GM19035 (cell line): ENCODE data around the gene SCAND1.
"Not testable (repeated sequence)": the region's sequence is repeated elsewhere in the genome, so short reads cannot be mapped to it uniquely, and the experiment has no call there.

Source experiments
- ATAC-seq: cut with Tn5 transposase; IDR thresholded peaks from one replicate; pipeline ENCODE4 v1.9.1; 2021; ENCODE audit not compliant: unreplicated experiment

Gene SCAND1

GRCh38 chr20:35963878-35964277 lies 9.6 kb upstream of the SCAND1 start:
- ATAC-seq = no peak

- ATAC-seq = not testable (repeated sequence)
Observed at GRCh38 chr20:35959291-35959690, 5.0 kb upstream of the SCAND1 start.

GRCh38 chr20:35956616-35957015 lies 2.3 kb upstream of the SCAND1 start:
- ATAC-seq = no peak

- ATAC-seq = no peak
Observed at GRCh38 chr20:35954907-35955251, 577 bp upstream of the SCAND1 start.

DNA sequence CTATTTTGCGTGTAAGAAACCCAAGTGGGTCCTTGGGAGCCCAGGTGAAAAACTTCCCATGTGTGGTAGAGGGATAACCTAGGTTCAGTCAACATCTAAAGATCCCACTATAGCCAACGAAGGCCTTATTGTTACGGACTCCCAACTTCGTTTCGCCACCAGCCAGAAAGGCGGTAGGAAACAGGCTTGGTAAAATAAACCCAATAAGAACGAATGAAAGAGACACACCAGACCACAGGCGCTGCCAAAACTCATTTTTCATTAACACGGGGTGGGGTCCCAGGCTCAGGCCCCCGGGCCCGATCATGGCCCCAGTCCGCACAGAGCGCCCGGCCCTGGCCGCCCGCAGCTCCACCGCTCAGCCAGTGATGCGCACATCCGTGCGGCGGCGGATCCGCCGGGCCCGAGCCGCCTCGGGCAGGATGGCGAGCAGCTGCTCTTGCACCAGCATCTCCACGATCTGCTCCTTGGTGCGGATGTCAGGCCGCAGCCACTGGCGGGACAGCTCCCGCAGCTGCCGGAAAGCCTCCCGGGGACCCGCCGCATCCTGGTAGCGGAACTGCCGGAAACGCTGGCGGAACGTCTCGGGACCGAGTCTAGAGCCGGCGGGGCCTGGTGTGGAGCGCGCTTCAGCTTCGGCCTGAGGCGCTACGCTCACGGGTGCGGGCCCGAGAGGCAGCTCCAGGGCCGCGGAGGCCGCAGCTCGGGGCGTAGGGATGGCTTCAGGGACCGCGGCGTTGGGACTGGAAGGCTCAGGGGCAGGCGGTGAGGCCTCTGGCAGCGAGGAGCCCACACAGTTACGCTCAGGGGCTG lies 709 bp downstream of the SCAND1 start:
- peak; percentile 21 for ATAC-seq

DNA sequence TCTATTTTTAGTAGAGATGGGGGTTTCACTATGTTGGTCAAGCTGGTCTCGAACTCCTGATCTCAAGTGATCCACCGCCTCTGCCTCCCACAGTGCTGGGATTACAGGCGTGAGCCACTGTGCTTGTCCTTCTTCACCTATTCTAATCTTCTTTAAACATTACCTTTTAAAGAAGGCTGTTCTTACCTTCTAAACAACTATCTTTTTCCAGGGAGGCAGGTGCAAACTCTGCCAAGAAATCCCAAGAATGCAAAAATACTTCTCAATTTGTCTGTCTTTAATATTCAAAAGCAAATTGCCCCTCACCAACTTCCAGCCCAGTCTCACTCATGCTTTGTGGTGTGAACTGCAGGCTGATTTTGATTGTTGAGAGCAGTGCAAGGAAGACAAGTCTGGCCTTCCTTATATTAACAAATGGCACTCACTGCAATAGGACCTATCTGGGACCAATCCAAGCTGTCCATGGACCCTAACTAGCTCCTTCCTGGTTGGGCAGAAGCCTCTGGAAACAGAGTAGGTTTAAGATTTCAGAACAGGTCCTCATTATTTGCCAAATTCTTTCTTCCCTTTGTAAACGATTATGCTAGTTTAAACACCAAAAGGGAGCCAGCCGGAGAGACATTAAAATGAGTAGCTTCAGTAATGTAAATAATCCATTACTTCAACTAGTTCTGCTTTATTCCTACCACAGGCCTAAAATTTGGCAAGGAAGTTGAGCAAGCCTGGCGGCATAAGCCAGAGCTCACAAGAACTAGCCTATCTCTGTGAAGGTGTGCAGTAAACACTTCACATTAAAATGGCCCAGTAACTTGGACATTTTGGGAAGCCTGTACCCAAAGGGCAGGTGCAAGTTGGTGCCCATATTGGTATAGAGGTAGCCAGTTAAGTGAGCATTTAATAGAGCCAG lies 1.6 kb downstream of the SCAND1 start:
- ATAC-seq = no peak

DNA sequence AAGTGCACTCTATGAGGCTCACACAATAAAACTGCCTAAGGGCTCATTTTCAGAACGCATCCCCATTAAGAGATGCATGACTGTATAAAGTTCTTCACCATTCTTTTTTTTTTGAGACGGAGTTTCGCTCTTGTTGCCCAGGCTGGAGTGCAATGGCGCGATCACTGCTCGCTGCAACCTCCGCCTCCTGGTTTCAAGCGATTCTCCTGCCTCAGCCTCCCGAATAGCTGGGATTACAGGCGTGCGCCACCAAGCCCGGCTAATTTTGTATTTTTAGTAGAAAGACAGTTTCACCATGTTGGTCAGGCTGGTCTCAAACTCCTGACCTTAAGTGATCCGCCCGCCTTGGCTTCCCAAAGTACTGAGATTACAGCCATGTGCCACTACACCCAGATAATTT lies 2.2 kb downstream of the SCAND1 start:
- not testable (repeated sequence) for ATAC-seq

GRCh38 chr20:35950093-35950492 lies 4.2 kb downstream of the SCAND1 start:
- no peak for ATAC-seq

GRCh38 chr20:35947907-35948306 lies 6.4 kb downstream of the SCAND1 start:
- no peak for ATAC-seq

- ATAC-seq = no peak
Observed at GRCh38 chr20:35947489-35947888, 6.8 kb downstream of the SCAND1 start.

- ATAC-seq = no peak
Observed at GRCh38 chr20:35942243-35942642, 12.1 kb downstream of the SCAND1 start.

DNA sequence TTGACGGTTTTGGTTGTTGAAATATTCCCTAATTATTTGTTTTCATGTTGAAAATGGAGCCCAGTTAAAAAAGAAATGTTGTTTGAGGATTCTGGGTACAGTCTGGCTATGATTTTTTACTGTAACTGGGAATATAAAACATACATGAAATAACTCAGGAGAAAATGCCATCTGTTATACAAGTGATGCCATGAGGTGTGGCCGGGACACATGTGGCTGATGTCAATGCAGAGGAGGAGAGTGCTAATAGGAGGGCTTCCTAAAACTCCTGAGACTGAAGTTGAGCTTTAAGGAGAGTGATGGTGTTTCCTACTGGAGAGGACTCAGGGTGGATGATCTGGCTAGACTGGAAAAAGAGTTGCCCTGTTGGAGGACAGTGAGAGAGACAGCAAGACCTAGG lies 12.7 kb downstream of the SCAND1 start:
- ATAC-seq = no peak

DNA sequence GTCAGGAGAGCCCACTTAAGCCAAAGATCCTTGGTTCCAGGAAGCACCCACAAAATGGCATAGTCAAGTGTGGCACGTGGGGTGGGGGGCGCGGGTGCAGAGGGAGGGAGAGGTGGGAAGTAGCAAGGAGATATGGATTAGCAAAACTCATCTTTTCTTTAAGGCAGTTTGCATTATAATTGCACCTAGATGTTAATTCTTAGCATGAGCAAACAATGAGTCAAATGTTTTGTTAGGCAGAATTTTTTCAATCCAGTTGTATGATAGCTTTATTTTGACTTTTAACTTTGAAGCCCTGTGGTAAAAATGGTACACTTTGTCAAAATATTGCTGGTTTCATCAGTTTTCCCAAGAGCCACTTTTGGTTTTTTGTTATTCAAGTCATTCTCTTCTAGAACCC lies 15.0 kb downstream of the SCAND1 start:
- no peak for ATAC-seq

GRCh38 chr20:35934050-35934449 lies 20.3 kb downstream of the SCAND1 start:
- no peak for ATAC-seq

DNA sequence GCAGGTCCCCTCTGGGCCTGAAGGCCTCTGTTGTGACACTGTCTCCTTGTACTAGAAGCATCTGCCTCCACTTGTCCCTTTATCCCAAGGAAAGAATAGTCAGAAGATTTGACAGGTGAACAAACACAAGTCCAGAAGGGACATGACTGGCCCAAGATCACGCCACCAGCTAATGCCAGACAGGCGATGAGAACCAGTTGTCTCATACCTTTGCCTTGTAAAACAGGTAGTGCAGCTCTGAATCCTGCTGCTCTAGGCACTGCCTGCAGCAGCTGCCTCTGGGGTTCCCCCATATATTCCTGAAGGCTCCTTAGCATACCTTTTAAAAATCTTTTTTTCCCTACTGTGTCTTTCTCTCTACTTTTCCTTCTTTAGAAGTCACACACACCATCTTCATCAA lies 25.0 kb downstream of the SCAND1 start:
- ATAC-seq = no peak

- ATAC-seq = no peak
Observed at GRCh38 chr20:35920523-35920922, 33.8 kb downstream of the SCAND1 start.

DNA sequence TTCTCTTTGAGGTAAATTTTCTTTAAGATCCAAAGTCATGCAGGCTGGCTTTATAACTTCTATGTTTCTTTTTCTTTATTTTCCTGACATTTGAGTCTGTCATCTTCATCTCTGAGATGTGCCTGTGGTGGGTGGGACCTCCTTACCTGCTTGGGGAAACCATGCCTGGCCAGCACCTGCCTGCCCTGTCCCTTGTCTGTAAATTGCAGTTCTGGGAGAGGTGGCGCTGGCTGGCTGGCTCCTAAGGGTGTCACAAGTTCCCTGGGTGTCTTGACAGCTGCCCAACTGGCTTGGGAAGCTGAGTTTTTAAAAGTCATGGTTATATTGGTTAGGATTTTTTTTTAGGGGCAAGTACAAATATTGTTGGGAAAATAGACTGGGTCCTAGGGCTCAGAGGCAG lies 36.3 kb downstream of the SCAND1 start:
- no peak for ATAC-seq

DNA sequence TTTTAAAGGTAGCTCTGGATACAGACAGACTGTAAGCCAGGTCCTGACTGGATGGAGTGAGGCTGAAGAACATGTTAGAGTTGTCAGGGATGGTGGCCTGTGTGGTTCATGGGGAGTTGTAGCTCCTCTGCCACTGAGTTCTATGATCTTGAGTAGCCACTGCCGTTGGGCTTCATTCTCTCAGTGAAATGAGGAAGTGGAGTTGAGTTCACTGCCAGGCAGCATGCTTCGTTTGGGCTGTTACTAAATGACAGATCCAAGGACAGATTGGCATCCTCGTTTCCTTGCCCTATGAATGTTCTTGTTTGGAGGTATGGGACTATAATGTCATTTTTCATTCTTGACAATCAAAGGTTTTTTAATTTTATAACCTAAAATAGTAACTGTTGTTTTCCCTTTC lies 37.2 kb downstream of the SCAND1 start:
- ATAC-seq = no peak

- ATAC-seq = no peak
Observed at GRCh38 chr20:35912881-35913280, 41.4 kb downstream of the SCAND1 start.

- ATAC-seq = no peak
Observed at GRCh38 chr20:35910254-35910653, 44.0 kb downstream of the SCAND1 start.

DNA sequence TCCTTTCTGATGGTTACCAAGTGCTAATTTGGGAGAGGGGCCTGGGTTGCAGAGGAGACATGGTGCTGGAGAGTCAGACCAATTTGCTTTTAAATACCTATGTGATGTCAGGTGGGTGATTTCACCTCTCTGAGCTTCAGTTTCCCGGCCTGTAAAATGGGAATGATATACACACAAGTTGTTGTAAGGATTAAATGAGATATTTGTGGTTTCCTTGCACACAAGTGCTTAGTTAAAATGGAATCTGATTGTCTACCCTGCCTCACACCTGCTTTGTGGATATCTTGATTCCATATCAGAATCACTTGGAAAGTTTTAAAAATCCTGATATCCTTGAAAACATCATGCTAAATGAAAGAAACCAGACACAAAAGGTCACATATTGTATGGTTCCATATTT lies 44.5 kb downstream of the SCAND1 start:
- no peak for ATAC-seq

DNA sequence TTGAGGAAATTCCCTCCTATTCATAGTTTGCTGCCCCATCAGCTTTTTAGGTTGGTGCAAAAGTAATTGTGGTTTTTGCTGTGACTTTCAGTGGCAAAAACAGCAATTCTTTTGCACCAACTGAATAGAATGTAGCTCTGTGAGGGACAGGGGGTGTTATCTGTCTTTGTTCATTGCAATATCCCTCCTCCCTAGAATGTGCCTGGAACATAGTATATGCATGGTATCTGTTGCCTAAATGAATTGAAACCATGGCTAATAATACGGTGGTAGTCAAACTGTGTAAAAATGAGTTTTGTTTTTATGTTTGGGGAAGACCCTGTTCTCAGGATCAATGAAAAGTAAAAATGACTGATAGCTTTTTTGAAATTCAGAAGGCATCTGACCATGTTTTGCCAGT lies 45.1 kb downstream of the SCAND1 start:
- ATAC-seq = no peak
